ENCODE results near the gene CSDE1.
A peak's percentile ranks its signal among the peaks of the same experiment; 100 is the strongest.
"Not testable (repeated sequence)": the region's sequence is repeated elsewhere in the genome, so short reads cannot be mapped to it uniquely, and the experiment has no call there.

The CSDE1 gene

DNA sequence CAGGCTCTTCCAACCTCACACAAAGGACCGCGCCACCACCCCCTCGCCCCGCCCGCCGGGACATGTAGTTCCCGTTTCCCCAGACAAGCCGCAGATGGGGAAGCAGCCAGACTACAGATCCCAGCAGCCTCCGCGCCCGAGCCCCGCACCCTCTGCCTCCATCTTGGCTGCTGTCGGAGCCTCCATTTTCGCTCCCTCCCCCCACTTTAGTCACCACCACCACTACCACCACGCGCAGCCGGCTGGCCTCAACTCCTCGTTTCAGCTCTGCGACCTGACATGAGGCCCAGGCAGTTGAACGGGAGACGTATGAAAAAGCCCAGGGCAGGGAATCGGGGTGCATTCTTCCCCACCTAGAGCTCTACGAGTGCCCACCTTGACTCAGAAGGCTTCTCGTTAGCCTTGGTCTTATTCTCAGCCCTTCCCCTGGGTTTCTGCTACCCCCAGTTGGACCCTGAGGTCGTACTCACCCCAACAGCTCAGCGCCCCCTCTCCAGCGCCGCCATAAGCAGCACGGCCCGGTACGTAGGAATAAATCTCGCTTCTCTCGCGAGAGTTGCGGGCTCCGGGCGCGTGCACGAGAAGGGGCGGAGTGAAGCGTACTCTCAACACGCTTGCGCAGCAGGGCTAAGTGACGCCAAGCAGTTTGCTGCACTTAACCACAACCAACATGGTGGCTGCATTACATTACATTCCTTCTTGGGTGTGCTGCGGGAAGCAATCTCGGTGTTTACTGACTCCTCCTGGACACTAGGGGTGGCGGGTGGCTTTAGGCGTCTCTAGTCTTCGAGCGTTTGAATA, at the start of gene CSDE1:
CSDE1 (minus strand) TSS at position 530 of the 801 bp plus-strand sequence. CDS start 18,094 bp downstream, outside the sequence.
- Histone ChIP-seq H3K4me1 (peaks cover 42% of the 10 kb centered on the region), H3K4me2 (peak within 1 kb of the TSS; percentile 85), H4K20me1 (peaks cover 46% of the 10 kb centered on the region), H3K36me3 (peaks cover 7% of the 10 kb centered on the region; the same call in 1 of the 2 replicates), H3K9me3 (no peaks in the 10 kb centered on the region), H3K27ac (peak within 1 kb of the TSS; percentile 100), H3K27me3 (no peaks in the 10 kb centered on the region), H3K9ac (peak within 1 kb of the TSS; percentile 100), H3K4me3 (peak within 1 kb of the TSS; percentile 98)
- no peak for TF ChIP-seq Cebpa-rat (IDR thresholded peaks at IDR 0.05)

DNA sequence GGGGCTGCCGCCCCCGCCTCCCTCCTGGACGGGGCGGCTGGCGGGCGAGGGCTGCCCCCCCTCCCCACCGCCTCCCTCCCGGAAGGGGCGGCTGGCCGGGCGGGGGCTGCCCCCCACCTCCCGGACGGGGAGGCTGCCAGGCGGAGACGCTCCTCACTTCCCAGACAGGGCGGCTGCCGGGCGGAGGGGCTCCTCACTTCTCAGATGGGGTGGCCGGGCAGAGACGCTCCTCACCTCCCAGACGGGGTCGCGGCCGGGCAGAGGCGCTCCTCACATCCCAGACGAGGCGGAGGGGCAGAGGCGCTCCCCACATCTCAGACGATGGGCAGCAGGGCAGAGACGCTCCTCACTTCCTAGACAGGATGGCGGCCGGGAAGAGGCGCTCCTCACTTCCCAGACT, 46.7 kb upstream of the CSDE1 start:
- not testable (repeated sequence) for H3K4me3 ChIP-seq, H3K27ac ChIP-seq, H3K27me3 ChIP-seq, H3K4me2 ChIP-seq, H3K4me1 ChIP-seq, H4K20me1 ChIP-seq, H3K9ac ChIP-seq, H3K36me3 ChIP-seq
- peaks cover 12% of the 10 kb centered on the region; the same call in 1 of the 2 replicates for H3K9me3 ChIP-seq

DNA sequence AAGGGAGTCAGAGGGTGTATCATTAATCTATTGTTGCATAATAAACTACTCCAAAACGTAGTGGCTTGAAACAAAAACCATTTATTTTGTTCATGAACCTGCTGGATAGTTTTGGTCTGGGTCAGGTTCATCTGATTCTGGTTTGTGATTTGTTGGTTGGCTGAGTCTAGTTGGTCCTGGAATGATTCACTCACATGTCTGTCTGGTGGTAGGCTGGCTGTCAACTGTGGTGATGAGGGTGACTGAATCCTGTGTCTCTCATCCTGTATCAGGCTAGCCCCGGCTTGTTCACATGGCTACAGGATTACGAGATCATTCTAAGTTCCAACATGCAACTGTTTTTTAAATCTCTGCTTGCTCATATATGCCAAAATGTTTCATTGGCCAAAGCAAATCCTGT, 45.2 kb upstream of the CSDE1 start:
- no peaks in the 10 kb centered on the region for H3K27me3 ChIP-seq
- TF ChIP-seq Cebpa-rat (IDR thresholded peaks at IDR 0.05): no peak

DNA sequence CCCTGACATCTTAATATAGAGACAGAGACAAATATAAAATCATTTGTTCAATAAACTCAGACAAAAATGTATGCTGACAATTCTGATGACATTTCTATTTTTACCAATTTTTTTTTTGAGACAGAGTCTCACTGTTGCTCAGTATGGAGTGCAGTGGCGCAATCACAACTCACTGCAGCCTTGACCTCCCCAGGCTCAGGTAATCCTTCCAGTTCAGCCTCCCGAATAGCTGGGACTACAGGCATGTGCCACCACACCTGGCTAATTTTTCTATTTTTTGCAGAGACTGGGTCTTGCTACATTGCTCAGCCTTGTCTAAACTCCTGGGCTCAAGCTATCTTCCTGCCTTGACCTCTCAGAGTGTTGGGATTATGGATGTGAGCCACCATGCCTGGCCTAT, 36.3 kb upstream of the CSDE1 start:
- H3K27ac ChIP-seq: no peak overlapping the region
- no peak overlapping the region for H3K4me3 ChIP-seq
- no peaks in the 10 kb centered on the region for H3K36me3 ChIP-seq
- H3K27me3 ChIP-seq: no peaks in the 10 kb centered on the region
- H3K4me1 ChIP-seq: peaks cover 4% of the 10 kb centered on the region; the same call in 1 of the 2 replicates
- H3K9me3 ChIP-seq: peaks cover 14% of the 10 kb centered on the region
- no peaks in the 10 kb centered on the region for H4K20me1 ChIP-seq
- no peak for TF ChIP-seq Cebpa-rat (IDR thresholded peaks at IDR 0.05)
- no peak overlapping the region for H3K9ac ChIP-seq
- no peak overlapping the region for H3K4me2 ChIP-seq

More for the DNA sequence above, 45.2 kb upstream of the CSDE1 start:
- Histone ChIP-seq H3K9ac (no peak overlapping the region), H3K27ac (no peak overlapping the region), H3K36me3 (no peaks in the 10 kb centered on the region), H3K9me3 (peaks cover 12% of the 10 kb centered on the region; the same call in 1 of the 2 replicates), H4K20me1 (no peaks in the 10 kb centered on the region), H3K4me1 (peaks cover under 1% of the 10 kb centered on the region; the same call in 1 of the 2 replicates), H3K4me2 (no peak overlapping the region), H3K4me3 (no peak overlapping the region)

DNA sequence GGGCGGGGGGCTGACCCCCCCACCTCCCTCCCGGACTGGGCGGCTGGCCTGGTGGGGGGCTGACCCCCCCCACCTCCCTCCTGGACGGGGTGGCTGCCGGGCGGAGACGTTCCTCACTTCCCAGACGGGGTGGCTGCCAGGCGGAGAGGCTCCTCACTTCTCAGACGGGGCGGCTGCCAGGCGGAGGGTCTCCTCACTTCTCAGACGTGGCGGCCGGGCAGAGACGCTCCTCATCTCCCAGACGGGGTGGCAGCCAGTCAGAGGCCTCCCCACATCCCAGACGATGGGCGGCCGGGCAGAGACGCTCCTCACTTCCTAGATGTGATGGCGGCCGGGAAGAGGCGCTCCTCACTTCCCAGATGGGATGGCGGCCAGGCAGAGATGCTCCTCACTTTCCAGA, 32.8 kb upstream of the CSDE1 start:
- H3K4me1 ChIP-seq, H3K27me3 ChIP-seq, H3K4me2 ChIP-seq, H3K36me3 ChIP-seq, H4K20me1 ChIP-seq, H3K4me3 ChIP-seq, H3K27ac ChIP-seq, H3K9ac ChIP-seq: not testable (repeated sequence)
- H3K9me3 ChIP-seq: peaks cover 24% of the 10 kb centered on the region

DNA sequence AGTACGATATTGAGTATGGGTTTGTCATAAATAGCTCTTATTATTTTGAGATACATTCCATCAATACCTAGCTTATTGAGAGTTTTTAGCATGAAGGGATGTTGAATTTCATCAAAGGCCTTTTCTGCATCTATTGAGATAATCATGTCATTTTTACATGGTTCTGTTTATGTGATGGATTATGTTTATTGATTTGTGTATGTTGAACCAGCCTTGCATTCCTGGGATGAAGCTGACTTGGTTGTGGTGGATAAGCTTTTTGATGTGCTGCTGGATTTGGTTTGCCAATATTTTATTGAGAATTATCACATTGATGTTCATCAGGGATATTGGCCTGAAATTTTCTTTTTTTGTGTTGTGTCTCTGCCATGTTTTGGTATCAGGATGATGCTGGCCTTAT, 28.7 kb upstream of the CSDE1 start:
- not testable (repeated sequence) for H3K27me3 ChIP-seq, H4K20me1 ChIP-seq, H3K4me3 ChIP-seq, H3K27ac ChIP-seq, H3K4me2 ChIP-seq, H3K36me3 ChIP-seq, H3K4me1 ChIP-seq, H3K9ac ChIP-seq
- peaks cover 14% of the 10 kb centered on the region; the same call in 1 of the 2 replicates for H3K9me3 ChIP-seq

DNA sequence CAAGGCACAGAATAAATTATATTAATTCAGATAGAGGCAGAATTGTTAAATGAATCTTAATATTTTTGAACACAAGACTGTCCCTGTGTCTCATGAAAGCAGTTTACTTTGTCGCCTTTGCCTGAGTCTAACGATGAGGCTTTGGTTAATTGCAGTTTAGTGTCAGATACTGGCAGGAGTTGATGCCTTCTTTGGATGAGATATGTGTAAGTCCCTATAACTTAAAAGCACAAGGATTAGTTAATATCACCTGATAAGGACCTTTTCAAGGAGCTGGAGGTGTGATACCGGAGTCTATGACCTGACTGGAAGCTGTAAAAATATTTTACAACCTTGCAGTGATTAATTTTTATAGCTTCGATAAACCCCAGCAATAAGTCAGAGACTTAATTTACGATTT, 24.7 kb upstream of the CSDE1 start:
- no peaks in the 10 kb centered on the region for H3K27me3 ChIP-seq
- H3K4me3 ChIP-seq: no peak overlapping the region
- H3K9ac ChIP-seq: no peak overlapping the region
- H3K36me3 ChIP-seq: peaks cover 14% of the 10 kb centered on the region
- no peak overlapping the region for H3K4me2 ChIP-seq
- H3K27ac ChIP-seq: no peak overlapping the region
- no peaks in the 10 kb centered on the region for H4K20me1 ChIP-seq
- peaks cover 19% of the 10 kb centered on the region for H3K4me1 ChIP-seq
- TF ChIP-seq Cebpa-rat (IDR thresholded peaks at IDR 0.05): no peak
- peaks cover 10% of the 10 kb centered on the region; the same call in 1 of the 2 replicates for H3K9me3 ChIP-seq

DNA sequence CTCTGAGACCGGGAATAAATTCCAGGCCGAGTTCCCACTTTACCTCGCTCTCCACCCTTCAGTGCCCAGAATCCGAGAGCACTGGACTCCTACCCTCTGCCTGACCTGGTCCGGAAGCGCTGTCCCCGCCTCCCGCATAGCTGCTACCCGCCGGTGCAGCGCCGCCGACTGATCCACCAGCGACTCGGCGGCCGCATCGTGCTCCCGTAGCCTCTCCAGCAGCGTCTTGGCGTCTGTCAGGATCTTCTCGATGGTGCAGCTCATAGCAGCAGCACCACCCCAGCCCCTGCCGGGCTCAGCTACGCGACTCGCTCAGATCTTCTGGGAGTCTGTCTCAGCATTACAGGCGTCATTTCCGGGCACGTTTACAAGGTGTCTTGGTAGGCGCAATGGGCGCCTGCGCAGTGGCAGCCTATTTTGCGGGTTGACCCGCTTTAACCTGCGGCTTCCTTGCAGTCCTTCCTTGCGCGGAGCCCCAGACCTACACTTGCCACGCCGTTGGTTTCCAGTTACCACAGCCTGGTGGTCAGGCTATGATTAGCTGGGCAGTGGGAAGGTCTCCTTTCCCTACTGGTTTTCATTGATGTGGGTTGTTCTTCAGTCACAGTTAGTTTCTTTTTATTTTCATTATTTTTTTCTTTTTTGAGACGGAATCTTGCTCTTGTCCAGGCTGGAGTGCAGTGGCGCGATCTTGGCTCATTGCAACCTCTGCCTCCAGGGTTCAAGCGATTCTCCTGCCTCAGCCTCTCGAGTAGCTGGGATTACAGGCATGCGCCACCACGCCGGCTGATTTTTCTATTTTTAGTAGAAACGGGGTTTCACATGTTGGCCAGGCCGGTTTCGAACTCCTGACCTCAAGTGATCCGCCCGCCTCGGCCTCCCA, 22.8 kb upstream of the CSDE1 start, which contains the start of gene SIKE1:
SIKE1 (minus strand) TSS at position 342 of the 883 bp plus-strand sequence; CDS start at position 264, 78 bp downstream.
- H3K4me2 ChIP-seq: peak within 1 kb of the TSS; percentile 80
- H4K20me1 ChIP-seq: no peaks in the 10 kb centered on the region
- H3K27me3 ChIP-seq: no peaks in the 10 kb centered on the region
- H3K36me3 ChIP-seq: peaks cover 30% of the 10 kb centered on the region
- no peak for TF ChIP-seq Cebpa-rat (IDR thresholded peaks at IDR 0.05)
- H3K9ac ChIP-seq: peak within 1 kb of the TSS; percentile 83
- peak within 1 kb of the TSS; percentile 79 for H3K27ac ChIP-seq
- peak within 1 kb of the TSS; percentile 76 for H3K4me3 ChIP-seq
- peaks cover 19% of the 10 kb centered on the region for H3K4me1 ChIP-seq
- no peaks in the 10 kb centered on the region for H3K9me3 ChIP-seq

DNA sequence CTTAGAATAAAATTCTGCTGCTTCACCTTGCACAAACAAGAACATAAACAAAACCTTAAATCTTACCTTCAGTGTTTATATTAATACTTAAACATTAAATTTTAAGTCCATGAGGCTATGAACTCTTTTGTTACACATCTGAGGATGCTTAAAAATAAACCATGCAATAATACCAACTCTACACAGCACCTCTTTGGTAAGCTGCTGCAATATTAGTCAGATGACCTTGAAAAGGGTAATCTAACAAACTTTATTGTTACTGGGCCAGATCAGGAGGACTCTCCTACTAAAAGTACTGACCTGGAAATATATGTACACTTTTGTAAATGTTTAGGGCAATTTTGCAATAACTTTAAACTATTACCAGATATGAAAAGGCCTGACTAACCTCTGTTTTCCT, 21.9 kb upstream of the CSDE1 start:
- peak overlapping the region; percentile 79 for H3K27ac ChIP-seq
- peaks cover 19% of the 10 kb centered on the region for H3K4me1 ChIP-seq
- H3K36me3 ChIP-seq: peaks cover 38% of the 10 kb centered on the region
- H3K27me3 ChIP-seq: no peaks in the 10 kb centered on the region
- H3K9me3 ChIP-seq: no peaks in the 10 kb centered on the region
- no peaks in the 10 kb centered on the region for H4K20me1 ChIP-seq
- peak overlapping the region; percentile 83 for H3K9ac ChIP-seq
- TF ChIP-seq Cebpa-rat (IDR thresholded peaks at IDR 0.05): no peak
- H3K4me2 ChIP-seq: peak overlapping the region; percentile 80
- peak overlapping the region; percentile 76 for H3K4me3 ChIP-seq

DNA sequence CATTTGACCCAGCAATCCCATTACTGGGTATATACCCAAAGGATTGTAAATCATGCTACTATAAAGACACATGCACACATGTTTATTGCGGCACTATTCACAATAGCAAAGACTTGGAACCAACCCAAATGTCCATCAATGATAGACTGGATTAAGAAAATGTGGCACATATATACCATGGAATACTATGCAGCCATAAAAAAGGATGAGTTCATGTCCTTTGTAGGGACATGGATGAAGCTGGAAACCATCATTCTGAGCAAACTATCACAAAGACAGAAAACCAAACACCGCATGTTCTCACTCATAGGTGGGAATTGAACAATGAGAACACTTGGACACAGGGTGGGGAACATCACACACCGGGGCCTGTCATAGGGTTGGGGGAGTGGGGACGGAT, 18.9 kb upstream of the CSDE1 start:
- Histone ChIP-seq H3K36me3 (peaks cover 64% of the 10 kb centered on the region), H3K4me1 (peaks cover 19% of the 10 kb centered on the region)
- H3K9me3 ChIP-seq, H3K4me2 ChIP-seq, H3K27me3 ChIP-seq, H3K4me3 ChIP-seq, H3K9ac ChIP-seq, H4K20me1 ChIP-seq, H3K27ac ChIP-seq: not testable (repeated sequence)
